HEK293T (cell line): ENCODE data around the gene ZDHHC24.
"Not testable (repeated sequence)": the region's sequence is repeated elsewhere in the genome, so short reads cannot be mapped to it uniquely, and the experiment has no call there.

Experiments
- CTCF ChIA-PET: fragments of 350-600 bp; formaldehyde crosslinking; extraction: SDS; loops from one replicate; lab custom pipeline; 2021; ENCODE audit warnings: antibody characterized with exemption, inconsistent platforms; lab: Yijun Ruan, JAX
- POLR2A ChIA-PET: fragments of 350-600 bp; formaldehyde crosslinking; extraction: SDS; loops from one replicate; lab custom pipeline; 2020; ENCODE audit warnings: antibody characterized with exemption, inconsistent platforms; lab: Yijun Ruan, JAX
- DNase-seq: peaks from one replicate; pipeline ENCODE4 v3.0.0; 2012; ENCODE audit warnings: mixed read lengths; ENCODE audit errors: extremely low spot score
- ARNT ChIP-seq: fragments of 450-650 bp; IDR thresholded peaks from 2 replicates; pipeline ENCODE4 v1.6.1; 2017; ENCODE audit warnings: mild to moderate bottlenecking
- BHLHE40 ChIP-seq: fragments of 450-650 bp; IDR thresholded peaks from 2 replicates; pipeline ENCODE4 v1.6.1; 2016; ENCODE audit warnings: mild to moderate bottlenecking, moderate library complexity, borderline replicate concordance
- CTBP1 ChIP-seq: fragments of 450-650 bp; IDR thresholded peaks from 2 replicates; pipeline ENCODE4 v1.6.1; 2016; ENCODE audit warnings: borderline replicate concordance
- ELF4 ChIP-seq: fragments of 450-650 bp; IDR thresholded peaks from 2 replicates; pipeline ENCODE4 v1.6.1; 2017; ENCODE audit warnings: antibody characterized with exemption
- FOXA1 ChIP-seq: fragments of 450-650 bp; IDR thresholded peaks from 2 replicates; pipeline ENCODE4 v1.6.1; 2016; ENCODE audit warnings: mild to moderate bottlenecking
- FOXK2 ChIP-seq: fragments of 450-650 bp; IDR thresholded peaks from 2 replicates; pipeline ENCODE4 v1.6.1; 2016; ENCODE audit warnings: mild to moderate bottlenecking
- FOXM1 ChIP-seq: fragments of 450-650 bp; IDR thresholded peaks from 2 replicates; pipeline ENCODE4 v1.6.1; 2017; ENCODE audit warnings: mild to moderate bottlenecking, borderline replicate concordance
- HDGF ChIP-seq: fragments of 450-650 bp; IDR thresholded peaks from 2 replicates; pipeline ENCODE4 v1.6.1; 2017; ENCODE audit warnings: antibody characterized with exemption, borderline replicate concordance
- L3MBTL2 ChIP-seq: fragments of 450-650 bp; conservative IDR thresholded peaks from 2 replicates; pipeline ENCODE4 v1.6.1; 2016; ENCODE audit warnings: mild to moderate bottlenecking
- LEF1 ChIP-seq: fragments of 450-650 bp; IDR thresholded peaks from 2 replicates; pipeline ENCODE4 v1.6.1; 2017; ENCODE audit warnings: mild to moderate bottlenecking, borderline replicate concordance
- NFRKB ChIP-seq: fragments of 450-650 bp; IDR thresholded peaks from 2 replicates; pipeline ENCODE4 v1.6.1; 2016; ENCODE audit warnings: mild to moderate bottlenecking, moderate library complexity
- SP1 ChIP-seq: fragments of 450-650 bp; IDR thresholded peaks from 2 replicates; pipeline ENCODE4 v1.6.1; 2017
- SUZ12 ChIP-seq: fragments of 450-650 bp; IDR thresholded peaks from 2 replicates; pipeline ENCODE4 v1.6.1; 2016; ENCODE audit warnings: mild to moderate bottlenecking
- TARDBP ChIP-seq: fragments of 450-650 bp; IDR thresholded peaks from 2 replicates; pipeline ENCODE4 v1.6.1; 2016
- ZNF384 ChIP-seq: fragments of 450-650 bp; IDR thresholded peaks from 2 replicates; pipeline ENCODE4 v1.6.1; 2016
- TF ChIP-seq, protein P1 (sequence below): fragments of 450-650 bp; IDR thresholded peaks from 2 replicates; pipeline ENCODE4 v1.6.1; 2016

The ZDHHC24 gene

DNA sequence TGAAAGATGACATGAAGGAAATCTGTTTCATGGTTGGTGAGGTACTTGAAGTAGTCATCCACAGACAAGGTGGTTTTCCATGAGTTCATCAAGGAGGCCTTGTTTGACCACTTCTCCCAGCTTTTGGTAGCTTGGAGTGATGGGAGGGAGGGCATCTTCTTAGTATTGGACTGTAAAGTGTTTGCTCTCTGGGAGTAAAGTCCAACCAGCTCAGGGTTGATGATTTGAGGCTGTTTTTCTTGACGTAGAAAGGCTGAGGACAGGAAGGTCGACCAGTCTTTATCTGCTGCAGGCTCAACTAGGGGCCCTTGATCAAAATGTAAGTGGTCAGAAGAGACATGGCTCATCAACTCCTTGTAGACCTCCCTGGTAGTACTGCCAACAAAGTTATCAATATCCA is 45.3 kb upstream of the ZDHHC24 start:
- no peak for DNase-seq
- TF ChIP-seq HDGF (no peak), SP1 (no peak), ZNF384 (no peak), TARDBP (no peak)
- TF ChIP-seq, protein P1, sequence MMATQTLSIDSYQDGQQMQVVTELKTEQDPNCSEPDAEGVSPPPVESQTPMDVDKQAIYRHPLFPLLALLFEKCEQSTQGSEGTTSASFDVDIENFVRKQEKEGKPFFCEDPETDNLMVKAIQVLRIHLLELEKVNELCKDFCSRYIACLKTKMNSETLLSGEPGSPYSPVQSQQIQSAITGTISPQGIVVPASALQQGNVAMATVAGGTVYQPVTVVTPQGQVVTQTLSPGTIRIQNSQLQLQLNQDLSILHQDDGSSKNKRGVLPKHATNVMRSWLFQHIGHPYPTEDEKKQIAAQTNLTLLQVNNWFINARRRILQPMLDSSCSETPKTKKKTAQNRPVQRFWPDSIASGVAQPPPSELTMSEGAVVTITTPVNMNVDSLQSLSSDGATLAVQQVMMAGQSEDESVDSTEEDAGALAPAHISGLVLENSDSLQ = no peak
- ChIA-PET POLR2A (interaction anchor here (1.9 to 8.6 kb wide), 3 partner anchors 26 to 87 kb away, joined by 5 to 61 read pairs (median 19); partner anchors contain the start of genes RBM14, RBM4 and RBM4B), CTCF (interaction anchor here (0.6 to 2.1 kb wide), 3 partner anchors 10 to 455 kb away, joined by 3 to 8 read pairs (median 4); partner anchors contain the start of gene RBM4B)

DNA sequence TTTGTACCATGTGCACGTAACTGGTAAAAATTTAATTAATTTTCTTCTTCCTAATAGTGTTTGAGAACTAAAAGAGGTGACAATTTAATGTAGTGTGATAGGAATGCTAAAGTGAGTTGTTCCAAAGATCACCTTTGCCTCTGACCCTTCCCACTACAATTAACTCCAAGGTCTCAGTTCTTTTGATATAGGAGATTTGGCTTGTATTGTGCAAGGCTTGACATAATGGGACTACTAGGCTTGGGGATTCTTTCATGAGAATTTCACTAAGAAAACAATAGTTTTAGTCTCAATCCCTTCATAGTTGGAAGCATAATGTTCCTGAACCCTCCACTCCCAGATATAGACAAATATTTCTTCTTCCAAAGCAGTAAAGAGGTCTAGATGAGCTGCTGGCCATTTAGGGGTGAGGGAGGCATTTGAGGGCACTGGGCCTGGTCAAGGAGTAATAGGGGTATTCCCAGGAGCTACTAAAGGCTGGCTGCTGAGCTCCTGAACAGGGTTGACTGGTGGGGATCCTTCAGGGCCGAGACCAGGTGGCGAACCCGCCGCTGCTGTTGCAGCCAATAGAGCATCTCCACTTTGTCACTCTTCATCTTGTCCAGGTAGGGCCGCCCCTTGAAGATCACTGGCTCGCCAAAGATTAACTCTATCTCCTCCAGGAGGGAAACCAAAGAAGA is 44.3 kb upstream of the ZDHHC24 start:
- ChIA-PET CTCF (interaction anchor here (1.1 kb wide), 2 partner anchors 16 to 87 kb away, joined by 3 read pairs; partner anchors contain the start of gene RBM4B), POLR2A (interaction anchor here (0.6 to 8.6 kb wide), 4 partner anchors 27 to 435 kb away, joined by 3 to 61 read pairs (median 12); partner anchors contain the start of genes RBM14, RBM4 and RBM4B)
- no peak for DNase-seq
- TF ChIP-seq, protein P1 = no peak
- TF ChIP-seq SP1 = no peak
- TF ChIP-seq CTBP1 = no peak
- no peak for TF ChIP-seq TARDBP
- no peak for TF ChIP-seq NFRKB
- TF ChIP-seq LEF1 = no peak
- no peak for TF ChIP-seq FOXK2
- TF ChIP-seq ARNT = no peak

DNA sequence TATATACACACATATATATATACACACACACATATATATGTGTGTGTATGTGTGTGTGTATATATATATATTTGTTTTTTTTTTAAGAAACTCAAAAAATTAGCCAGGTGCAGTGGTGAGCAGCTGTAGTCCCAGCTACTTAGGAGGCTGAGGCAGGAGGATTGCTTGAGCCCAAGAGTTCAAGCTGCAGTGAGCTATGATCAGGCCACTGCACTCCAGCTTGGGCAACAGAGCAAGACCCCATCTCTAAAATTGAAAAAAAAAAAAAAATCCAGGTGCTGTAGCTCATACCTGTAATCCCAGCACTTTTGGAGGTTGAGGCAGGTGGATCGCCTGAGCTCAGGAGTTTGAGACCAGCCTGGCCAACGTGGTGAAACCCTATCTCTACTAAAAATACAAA is 43.5 kb upstream of the ZDHHC24 start:
- POLR2A ChIA-PET = interaction anchor here (8.6 kb wide), 1 partner anchor 28 kb away, joined by 61 read pairs; the partner anchor contains the start of gene RBM14

DNA sequence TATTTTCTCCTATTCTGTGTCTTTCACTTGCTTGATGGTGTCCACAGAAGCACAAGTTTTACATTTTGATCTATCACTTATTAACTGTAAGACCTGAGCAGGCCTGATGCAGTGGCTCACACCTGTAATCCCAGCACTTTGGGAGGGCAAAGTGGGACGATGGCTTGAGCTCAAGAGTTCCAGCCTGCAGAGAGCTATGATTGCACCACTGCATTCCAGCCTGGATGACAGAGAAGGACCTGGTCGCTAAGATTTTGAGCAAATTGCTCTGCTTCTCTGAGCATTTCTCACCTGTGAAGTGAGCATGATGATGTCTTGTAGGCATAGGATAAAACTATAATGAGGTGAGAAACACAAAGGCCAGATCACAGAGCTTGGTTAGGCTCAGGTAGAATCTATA is 40.3 kb upstream of the ZDHHC24 start:
- ChIA-PET CTCF (interaction anchor here (1.0 kb wide), 1 partner anchor 92 kb away, joined by 3 read pairs; the partner anchor contains the start of gene RBM4B), POLR2A (no interaction called here)
- no peak for DNase-seq
- TF ChIP-seq, protein P1 = no peak
- TF ChIP-seq BHLHE40 (no peak), SUZ12 (no peak), CTBP1 (no peak), LEF1 (no peak), TARDBP (no peak), FOXA1 (no peak), ARNT (no peak), FOXM1 (no peak), ZNF384 (no peak)

More for the DNA sequence above, 43.5 kb upstream of the ZDHHC24 start:
- DNase-seq = not testable (repeated sequence)
- CTCF ChIA-PET = interaction anchor here (1.1 kb wide), 1 partner anchor 17 kb away, joined by 3 read pairs; no protein-coding TSS in a partner anchor

DNA sequence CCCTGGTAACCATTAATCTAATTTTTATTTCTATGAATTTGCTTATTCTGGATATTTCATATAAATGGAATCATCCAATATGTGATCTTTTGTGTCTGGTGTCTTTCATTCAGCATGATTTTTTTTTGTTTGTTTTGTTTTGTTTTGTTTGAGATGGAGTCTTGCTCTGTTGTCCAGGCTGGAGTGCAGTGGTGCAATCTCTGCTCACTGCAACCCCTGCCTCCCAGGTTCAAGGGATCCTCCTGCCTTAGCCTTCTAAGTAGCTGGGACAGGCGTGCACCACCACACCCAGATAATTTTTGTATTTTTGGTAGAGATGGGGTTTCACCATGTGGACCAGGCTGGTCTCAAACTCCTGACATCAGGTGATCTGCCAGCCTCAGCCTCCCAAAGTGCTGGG is 39.6 kb upstream of the ZDHHC24 start:
- CTCF ChIA-PET, DNase-seq: not testable (repeated sequence)
- POLR2A ChIA-PET = interaction anchor here (1.2 kb wide), 1 partner anchor 93 kb away, joined by 4 read pairs; the partner anchor contains the start of gene RBM4B

DNA sequence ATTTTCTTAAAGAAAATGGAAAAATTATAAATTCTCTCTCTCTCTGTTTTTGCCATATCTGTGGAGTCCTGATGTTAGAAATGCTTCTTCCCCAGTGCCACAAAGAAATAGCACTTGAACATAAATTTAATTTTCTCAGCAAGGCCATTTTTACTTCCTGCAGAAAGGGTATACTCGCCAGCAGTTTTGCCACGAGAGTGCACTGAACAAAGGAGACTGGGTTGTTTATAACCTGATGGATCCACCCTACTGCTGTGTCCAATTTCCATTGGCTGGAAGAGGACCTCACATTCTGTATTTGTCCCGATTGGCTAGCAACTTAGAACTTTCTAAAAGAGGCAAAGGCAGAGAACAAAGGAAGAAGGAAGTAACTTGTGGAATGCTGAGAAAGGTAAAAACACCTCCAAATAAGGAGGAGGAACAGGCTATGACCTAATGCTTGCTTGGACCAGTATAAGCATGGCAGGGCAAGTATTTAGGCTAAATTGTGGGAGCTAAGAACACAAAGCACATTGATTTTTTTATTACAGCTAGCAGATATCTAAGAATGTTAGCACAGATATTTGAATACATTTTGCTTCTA is 36.8 kb upstream of the ZDHHC24 start:
- DNase-seq, POLR2A ChIA-PET, CTCF ChIA-PET: not testable (repeated sequence)

DNA sequence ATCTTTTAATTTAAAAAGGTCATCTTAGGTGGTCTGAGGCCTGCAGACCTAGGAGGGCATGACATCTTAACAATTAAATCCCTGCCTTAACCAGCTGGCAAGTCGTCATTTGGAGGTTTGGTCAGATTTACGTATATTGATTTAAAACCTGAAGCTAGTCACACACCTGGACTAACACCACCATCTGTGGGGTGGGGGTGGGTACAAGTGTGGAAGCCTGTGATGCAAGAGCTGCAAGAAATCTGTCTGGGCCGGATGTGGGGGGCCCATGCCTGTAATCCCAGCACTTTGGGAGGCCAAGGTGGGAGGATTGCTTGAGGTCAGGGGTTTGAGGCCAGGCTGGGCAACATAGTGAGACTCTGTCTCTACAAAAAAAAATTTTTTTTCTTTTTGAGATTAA is 35.4 kb upstream of the ZDHHC24 start:
- ChIA-PET CTCF (interaction anchor here (0.7 to 1.2 kb wide), 2 partner anchors 11 to 96 kb away, joined by 3 to 8 read pairs; partner anchors contain the start of genes CCDC87 and CCS), POLR2A (interaction anchor here (0.9 to 1.7 kb wide), 2 partner anchors 57 to 97 kb away, joined by 3 to 5 read pairs; partner anchors contain the start of genes RBM4 and RBM4B)
- TF ChIP-seq ELF4 (no peak), FOXM1 (no peak), CTBP1 (no peak), L3MBTL2 (no peak), BHLHE40 (no peak), FOXA1 (no peak), NFRKB (no peak), SP1 (no peak), FOXK2 (no peak), TARDBP (no peak), LEF1 (no peak), SUZ12 (no peak), ZNF384 (no peak), ARNT (no peak), HDGF (no peak)
- TF ChIP-seq, protein P1 = no peak
- DNase-seq = no peak
